HG03565 (cell line): ENCODE measurements around the gene KCNH2.

Experiments used
- ATAC-seq: cut with Tn5 transposase; IDR thresholded peaks from one replicate; pipeline ENCODE4 v1.9.1; 2021; ENCODE audit warnings: mild to moderate bottlenecking, moderate library complexity; ENCODE audit not compliant: unreplicated experiment

The KCNH2 gene

GRCh38 chr7:150996376-150997074 is 18.4 kb upstream of the KCNH2 start:
- no peak for ATAC-seq

GRCh38 chr7:150994838-150995510 is 16.9 kb upstream of the KCNH2 start:
- no peak for ATAC-seq

DNA sequence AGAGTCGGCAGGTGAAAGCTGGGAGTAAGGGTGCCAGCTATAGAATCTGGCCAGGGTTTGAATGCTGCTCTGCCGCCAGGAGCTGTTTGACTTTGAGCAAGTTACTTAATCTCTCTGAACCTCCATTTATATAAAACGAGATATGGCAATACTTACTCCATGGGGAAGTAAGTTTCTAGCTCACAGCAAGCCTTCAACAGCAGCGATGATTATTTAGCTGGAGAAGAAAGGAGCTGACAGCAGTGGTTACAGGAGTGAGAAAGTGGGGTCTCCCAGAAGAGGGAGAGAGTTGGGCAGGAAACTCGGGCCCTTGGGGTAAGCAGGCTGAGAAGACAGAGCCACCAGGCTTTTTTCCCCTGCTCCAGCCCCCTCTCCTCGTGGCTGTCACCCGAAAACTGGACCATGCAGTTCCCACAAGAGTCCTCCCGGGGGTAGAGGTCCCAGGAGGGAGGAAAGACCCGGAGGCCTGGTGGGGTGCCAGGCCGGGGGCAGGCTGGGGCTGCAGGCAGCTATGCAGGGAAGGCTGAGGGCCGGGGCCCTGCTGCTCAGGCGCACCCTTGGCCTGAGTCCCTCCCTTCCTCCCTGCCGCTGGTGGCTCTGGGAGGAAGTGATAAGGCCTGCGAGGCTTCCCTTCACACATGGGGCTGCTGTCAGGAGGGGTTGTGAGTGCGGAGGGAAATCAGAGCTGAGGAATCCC is 16.2 kb upstream of the KCNH2 start:
- no peak for ATAC-seq

DNA sequence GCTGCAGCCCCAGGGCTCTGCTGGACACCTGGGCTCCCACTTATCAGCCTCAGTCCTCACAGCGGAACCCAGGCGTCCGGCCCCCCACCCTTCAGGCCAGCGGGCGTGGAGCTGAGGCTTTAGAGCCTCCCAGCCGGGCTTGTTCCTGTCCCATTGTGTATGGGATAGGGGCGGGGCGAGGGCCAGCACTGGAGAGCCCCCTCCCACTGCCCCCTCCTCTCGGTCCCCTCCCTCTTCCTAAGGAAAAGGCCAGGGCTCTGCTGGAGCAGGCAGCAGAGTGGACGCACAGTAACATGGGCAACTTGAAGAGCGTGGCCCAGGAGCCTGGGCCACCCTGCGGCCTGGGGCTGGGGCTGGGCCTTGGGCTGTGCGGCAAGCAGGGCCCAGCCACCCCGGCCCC is 15.4 kb upstream of the KCNH2 start:
- ATAC-seq: no peak

DNA sequence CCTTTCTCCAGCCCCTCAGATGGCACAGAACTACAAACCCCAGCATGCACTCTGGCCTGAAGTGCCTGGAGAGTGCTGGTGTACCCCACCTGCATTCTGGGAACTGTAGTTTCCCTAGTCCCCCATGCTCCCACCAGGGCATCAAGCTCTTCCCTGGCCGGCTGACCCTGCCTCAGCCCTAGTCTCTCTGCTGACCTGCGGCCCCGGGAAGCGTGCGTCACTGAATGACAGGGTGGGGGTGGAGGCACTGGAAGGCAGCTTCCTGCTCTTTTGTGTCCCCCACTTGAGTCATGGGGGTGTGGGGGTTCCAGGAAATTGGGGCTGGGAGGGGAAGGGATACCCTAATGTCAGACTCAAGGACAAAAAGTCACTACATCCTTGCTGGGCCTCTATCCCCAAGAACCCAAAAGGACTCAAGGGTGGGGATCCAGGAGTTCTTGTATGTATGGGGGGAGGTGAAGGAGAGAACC is 14.7 kb upstream of the KCNH2 start:
- ATAC-seq: peak; percentile 48

DNA sequence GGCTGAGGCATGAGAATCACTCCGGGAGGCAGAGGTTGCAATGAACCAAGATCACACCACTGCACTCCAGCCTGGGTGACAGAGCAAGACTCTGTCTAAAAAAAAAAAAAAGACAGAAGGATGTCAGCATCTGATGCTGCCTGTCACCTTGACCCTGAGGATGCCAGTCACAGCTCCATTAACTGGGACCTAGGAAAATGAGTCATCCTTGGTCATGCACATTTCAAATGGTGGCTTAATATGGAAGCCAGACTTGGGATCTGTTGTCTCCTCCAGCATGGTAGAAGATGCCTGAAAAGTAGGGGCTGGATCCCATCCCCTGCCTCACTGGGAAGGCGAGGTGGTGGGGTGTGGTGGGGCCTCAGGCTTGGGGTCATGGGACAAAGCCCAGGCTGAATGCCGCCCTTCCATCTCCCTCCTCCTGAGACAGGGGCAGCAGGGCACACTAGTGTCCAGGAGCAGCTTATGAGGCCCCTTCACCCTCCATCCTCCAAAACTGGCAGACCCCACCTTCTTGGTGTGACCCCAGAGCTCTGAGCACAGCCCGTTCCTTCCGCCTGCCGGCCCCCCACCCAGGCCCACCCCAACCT is 14.0 kb upstream of the KCNH2 start:
- no peak for ATAC-seq

GRCh38 chr7:150990416-150991186 is 12.5 kb upstream of the KCNH2 start, which contains the start of gene NOS3:
TSS of gene NOS3 (plus strand) at chr7:150991017. CDS start at chr7:150993804, 2,787 bp downstream.
- ATAC-seq: no peak

DNA sequence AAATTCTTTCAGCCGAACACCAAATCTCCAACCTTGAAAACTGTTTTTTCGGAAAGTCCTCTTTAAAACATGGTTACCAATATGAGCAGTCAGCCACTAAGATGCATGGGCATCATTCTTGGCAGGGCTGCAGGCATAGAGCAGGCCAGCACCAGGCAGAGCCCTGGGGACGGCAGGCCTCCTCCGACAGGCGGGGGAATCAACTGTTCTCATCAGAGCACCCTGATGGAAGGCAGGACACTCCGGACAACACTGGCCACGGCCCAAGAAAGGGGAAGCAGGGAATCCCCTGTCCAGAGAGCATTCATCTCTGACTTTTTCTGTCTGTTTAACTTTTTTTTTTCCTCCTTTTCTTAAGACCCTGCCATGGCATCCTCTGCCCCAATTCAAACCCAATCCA is 11.3 kb upstream of the KCNH2 start:
- no peak for ATAC-seq

- no peak for ATAC-seq
Measured at GRCh38 chr7:150988230-150989226, 10.4 kb upstream of the KCNH2 start.

GRCh38 chr7:150986556-150986955 is 8.4 kb upstream of the KCNH2 start:
- ATAC-seq: no peak

GRCh38 chr7:150986099-150986512 is 8.0 kb upstream of the KCNH2 start:
- no peak for ATAC-seq

DNA sequence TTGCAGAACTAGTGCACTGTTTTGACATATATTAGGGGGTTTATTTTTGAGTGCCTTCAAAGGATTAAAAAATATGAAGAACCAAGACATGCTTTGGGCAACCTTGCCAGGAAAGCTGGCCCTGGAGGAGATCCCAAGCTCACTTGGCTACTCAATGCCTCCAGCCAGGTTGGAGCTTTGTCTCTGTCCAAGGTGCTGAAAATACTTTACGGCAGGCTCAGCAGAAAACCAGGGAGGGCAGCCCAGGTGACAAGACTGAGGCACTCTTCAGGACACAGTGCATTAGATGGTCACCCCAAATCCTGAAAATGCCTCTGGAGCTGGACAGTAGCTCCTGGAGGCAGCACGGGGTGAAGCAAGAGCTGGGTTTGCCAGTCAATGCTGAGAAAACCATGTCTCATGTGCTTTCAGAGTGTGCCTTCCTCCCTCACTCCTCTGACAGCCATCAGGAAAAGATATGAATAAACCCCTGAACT is 5.8 kb upstream of the KCNH2 start:
- no peak for ATAC-seq

DNA sequence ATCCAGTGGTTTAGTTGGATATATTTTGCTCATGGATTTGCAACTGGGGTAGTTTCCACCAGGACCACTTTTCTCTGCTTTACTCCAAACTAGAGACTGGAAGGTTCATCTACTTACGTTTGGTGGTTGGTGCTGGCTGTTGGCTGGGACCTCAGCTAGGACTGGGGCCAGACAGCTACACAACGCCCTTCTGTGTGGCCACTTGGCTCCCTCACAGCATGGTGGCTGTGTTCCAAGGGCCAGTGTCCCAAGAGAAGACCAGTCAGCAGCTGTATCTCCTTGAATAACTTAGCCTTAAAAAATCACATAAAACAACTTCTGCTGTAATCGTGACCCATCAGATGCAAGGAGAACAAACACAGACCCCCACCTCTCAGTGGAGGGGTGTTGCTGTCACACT is 4.2 kb upstream of the KCNH2 start:
- ATAC-seq: no peak

DNA sequence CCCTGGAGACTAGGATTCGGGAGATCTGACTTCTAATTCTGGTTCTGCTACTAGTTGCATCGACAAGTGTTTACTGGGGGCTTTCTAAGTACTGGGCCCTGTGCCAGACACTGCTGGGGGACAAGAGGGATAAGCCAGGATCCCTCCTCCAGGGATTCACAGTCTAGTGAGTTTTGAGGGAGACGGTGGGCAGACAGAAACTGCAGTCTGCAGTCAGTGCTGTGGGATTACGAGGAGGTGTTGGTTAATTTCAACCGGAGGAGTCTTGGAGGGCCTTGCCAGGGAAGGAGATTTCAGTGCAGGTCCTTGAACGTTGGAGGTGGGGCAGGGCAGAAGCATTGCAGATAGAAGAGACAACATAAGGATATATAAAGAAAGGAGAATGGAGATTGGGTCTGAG is 3.5 kb upstream of the KCNH2 start:
- ATAC-seq: no peak

DNA sequence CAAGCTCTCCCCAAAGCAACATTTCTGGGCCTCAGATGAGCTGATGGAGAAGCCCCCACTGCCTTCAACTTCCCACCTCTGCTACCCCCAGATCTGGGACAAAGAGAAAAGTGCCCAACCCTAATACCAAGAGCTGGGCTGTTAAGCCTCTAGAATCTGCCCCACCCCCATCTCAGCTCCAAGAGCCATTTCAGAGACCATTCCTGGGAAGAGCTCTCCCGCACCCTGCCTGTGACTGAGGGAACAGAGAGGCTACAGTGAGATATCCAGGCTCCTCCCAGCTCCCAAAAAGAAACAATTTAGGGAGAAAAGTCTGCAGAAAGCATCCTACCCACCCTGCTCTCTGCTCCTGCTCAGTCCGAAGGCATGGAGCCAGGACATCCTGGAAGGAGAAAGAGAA is 2.5 kb upstream of the KCNH2 start:
- ATAC-seq: no peak

DNA sequence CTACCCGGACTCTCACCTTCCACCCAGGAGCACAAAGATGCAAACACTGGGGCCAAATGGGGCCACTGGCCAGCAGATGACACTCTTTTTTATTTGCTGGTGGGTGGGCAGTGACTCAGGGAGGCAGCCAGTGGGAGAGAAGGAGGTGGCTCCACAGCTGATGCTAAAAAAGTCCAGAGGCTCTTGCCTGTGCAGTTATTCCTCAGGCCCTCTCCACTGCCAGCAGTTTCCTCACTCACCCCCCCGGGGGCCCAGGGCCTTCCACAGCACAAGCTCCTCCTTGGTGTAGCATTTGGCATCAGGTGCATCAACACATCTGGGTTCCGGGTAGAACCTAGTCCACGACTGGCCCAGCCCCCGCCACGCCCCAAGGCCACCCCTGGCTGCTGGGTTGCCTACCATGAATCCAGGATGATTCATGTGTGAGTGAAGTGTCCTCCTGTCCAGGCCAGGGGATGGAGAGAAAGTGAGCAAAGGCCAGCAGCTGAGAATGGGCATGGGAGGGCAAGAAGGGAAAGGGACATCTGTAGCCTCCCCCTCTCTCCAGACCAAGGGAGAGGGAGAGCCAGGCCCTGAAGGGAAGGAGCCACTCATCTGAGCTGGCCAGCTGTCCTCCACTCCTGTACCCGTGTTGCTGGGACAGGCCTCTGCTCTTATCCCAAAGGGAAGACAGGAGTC is 1.7 kb upstream of the KCNH2 start:
- no peak for ATAC-seq

DNA sequence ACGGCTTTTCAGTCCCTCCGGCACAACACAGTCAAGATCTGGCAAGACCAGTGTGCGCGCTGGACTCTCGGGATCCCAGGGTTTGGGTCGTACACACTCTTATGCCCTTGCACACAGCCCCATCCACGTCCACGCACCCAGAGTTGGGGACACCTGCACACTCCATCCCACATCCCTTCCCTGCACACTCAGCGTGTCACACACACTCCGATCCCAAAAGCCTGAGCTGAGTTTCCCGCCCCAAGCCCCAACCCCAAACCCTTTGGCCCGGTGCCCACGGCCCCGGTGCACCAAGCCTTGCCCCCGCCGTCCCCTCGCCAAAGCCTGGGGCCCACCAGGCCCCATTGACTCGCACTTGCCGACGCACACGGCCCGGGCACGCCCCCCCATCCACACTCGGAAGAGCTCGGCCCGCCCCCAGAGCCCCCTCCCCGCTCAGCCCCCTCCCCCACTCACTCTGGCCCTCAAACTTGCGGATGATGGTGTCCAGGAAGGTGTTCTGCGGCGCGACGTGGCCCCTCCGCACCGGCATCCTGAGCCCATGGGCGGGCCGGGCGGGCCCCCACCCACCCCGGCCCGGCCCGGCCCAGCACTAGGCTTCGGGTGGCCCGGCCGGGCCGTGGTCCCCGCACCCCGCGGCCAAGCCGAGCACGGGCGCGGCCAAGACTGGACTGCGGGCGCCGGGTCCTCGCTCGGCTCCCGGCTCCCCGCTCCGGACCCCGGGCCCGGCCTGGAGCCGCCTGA is 567 bp downstream of the KCNH2 start:
- no peak for ATAC-seq
